Measurements from ENCODE around the gene ERLIN1. TPM values are rescaled to one million over a fixed set of nuclear protein-coding genes. Genes with fewer than 3 reads are reported as not detected.

Gene ERLIN1
- total RNA-seq, 1 experiment from 2014 or later = 54.9 TPM

GRCh38 chr10:100120550-100120949, 65.3 kb downstream of the ERLIN1 start:
- Histone ChIP-seq H3K4me3 (ENCODE audit: low read depth, low read length, poor library complexity, severe bottlenecking) (no peak overlapping the region), H3K27ac (ENCODE audit: low read depth, low read length, poor library complexity, severe bottlenecking) (no peak overlapping the region), H3K9me3 (ENCODE audit: low read depth, low read length, poor library complexity, severe bottlenecking) (no peaks in the 10 kb centered on the region), H3K36me3 (ENCODE audit: insufficient read depth, low read length, poor library complexity, severe bottlenecking) (no peaks in the 10 kb centered on the region), H3K4me1 (ENCODE audit: insufficient read depth, low read length, poor library complexity, severe bottlenecking) (no peaks in the 10 kb centered on the region), H3K27me3 (replicated peaks; ENCODE audit: insufficient read depth, low read depth, low read length, poor library complexity) (no peaks in the 10 kb centered on the region)
- intact Hi-C loops (cut with micrococcal nuclease; ENCODE audit: unreplicated experiment) = no loop called here
- no TSS peak for BruUV-seq (replicated peaks)
- ChIA-PET CTCF (interaction anchor here (0.6 kb wide), 1 partner anchor 111 kb away, joined by 6 read pairs; no protein-coding TSS in a partner anchor), POLR2A (ENCODE audit: low non-redundant PET) (no interaction called here)
- no peak for DNase-seq (ENCODE audit: low spot score)
- no peak for TF ChIP-seq CTCF (conservative IDR thresholded peaks at IDR 0.05; ENCODE audit: low read depth, low read length)
- no peak for TF ChIP-seq EZH2 (IDR thresholded peaks at IDR 0.05; ENCODE audit: borderline replicate concordance, low read depth, low read length, poor library complexity, severe bottlenecking)

- no peak for TF ChIP-seq EZH2 (IDR thresholded peaks at IDR 0.05; ENCODE audit: borderline replicate concordance, low read depth, low read length, poor library complexity, severe bottlenecking)
- TF ChIP-seq CTCF (conservative IDR thresholded peaks at IDR 0.05; ENCODE audit: low read depth, low read length) = no peak
- DNase-seq (ENCODE audit: low spot score) = no peak
- Histone ChIP-seq H3K27me3 (replicated peaks; ENCODE audit: insufficient read depth, low read depth, low read length, poor library complexity) (no peaks in the 10 kb centered on the region), H3K9me3 (ENCODE audit: low read depth, low read length, poor library complexity, severe bottlenecking) (no peaks in the 10 kb centered on the region), H3K27ac (ENCODE audit: low read depth, low read length, poor library complexity, severe bottlenecking) (no peak overlapping the region), H3K4me3 (ENCODE audit: low read depth, low read length, poor library complexity, severe bottlenecking) (no peak overlapping the region), H3K36me3 (ENCODE audit: insufficient read depth, low read length, poor library complexity, severe bottlenecking) (no peaks in the 10 kb centered on the region), H3K4me1 (ENCODE audit: insufficient read depth, low read length, poor library complexity, severe bottlenecking) (no peaks in the 10 kb centered on the region)
- ChIA-PET CTCF (no interaction called here), POLR2A (ENCODE audit: low non-redundant PET) (no interaction called here)
- intact Hi-C loops (cut with micrococcal nuclease; ENCODE audit: unreplicated experiment) = no loop called here
- BruUV-seq (replicated peaks) = no TSS peak
These were observed 66.1 kb downstream of the ERLIN1 start for GRCh38 chr10:100119726-100120125.

GRCh38 chr10:100114976-100115770, 70.7 kb downstream of the ERLIN1 start:
- H3K4me1 ChIP-seq (ENCODE audit: insufficient read depth, low read length, poor library complexity, severe bottlenecking) = no peaks in the 10 kb centered on the region
- intact Hi-C loops (cut with micrococcal nuclease; ENCODE audit: unreplicated experiment) = no loop called here
- H3K36me3 ChIP-seq (ENCODE audit: insufficient read depth, low read length, poor library complexity, severe bottlenecking) = no peaks in the 10 kb centered on the region
- ChIA-PET POLR2A (ENCODE audit: low non-redundant PET) (interaction anchor here (0.7 kb wide), 1 partner anchor 1774 kb away, joined by 3 read pairs; no protein-coding TSS in a partner anchor), CTCF (no interaction called here)
- TF ChIP-seq EZH2 (IDR thresholded peaks at IDR 0.05; ENCODE audit: borderline replicate concordance, low read depth, low read length, poor library complexity, severe bottlenecking) (no peak), CTCF (conservative IDR thresholded peaks at IDR 0.05; ENCODE audit: low read depth, low read length) (no peak)
- no peak overlapping the region for H3K4me3 ChIP-seq (ENCODE audit: low read depth, low read length, poor library complexity, severe bottlenecking)
- no peak for DNase-seq (ENCODE audit: low spot score)
- no peak overlapping the region for H3K27ac ChIP-seq (ENCODE audit: low read depth, low read length, poor library complexity, severe bottlenecking)
- no peaks in the 10 kb centered on the region for H3K27me3 ChIP-seq (replicated peaks; ENCODE audit: insufficient read depth, low read depth, low read length, poor library complexity)
- BruUV-seq (replicated peaks) = no TSS peak
- H3K9me3 ChIP-seq (ENCODE audit: low read depth, low read length, poor library complexity, severe bottlenecking) = no peaks in the 10 kb centered on the region
